ENCODE results near the gene ARHGAP35. TPM values are rescaled to one million over a fixed set of nuclear protein-coding genes. Genes with fewer than 3 reads are reported as not detected.

ARHGAP35 gene
- total RNA-seq, 1 donor from 2014 or later = 57.9 TPM

GRCh38 chr19:46841458-46842083 is 19.2 kb upstream of the ARHGAP35 start:
- H3K27me3 Mint-ChIP-seq (ENCODE audit: low read depth, unreplicated experiment) = no peaks in the 10 kb centered on the region
- Histone ChIP-seq H3K4me1 (ENCODE audit: insufficient read depth, low read length) (peaks cover 8% of the 10 kb centered on the region), H3K9me3 (ENCODE audit: insufficient read depth, low read depth, low read length) (no peaks in the 10 kb centered on the region), H3K27ac (ENCODE audit: low read depth, low read length) (no peak overlapping the region), H3K4me3 (ENCODE audit: insufficient read depth, low read depth, low read length) (no peak overlapping the region), H3K4me2 (ENCODE audit: low read length) (peak overlapping the region; percentile 8), H3K79me2 (ENCODE audit: insufficient read depth, low read length) (peaks cover 35% of the 10 kb centered on the region), H3K36me3 (ENCODE audit: insufficient read depth, low read length) (peaks cover 29% of the 10 kb centered on the region), H4K20me1 (ENCODE audit: insufficient read depth, low read length) (peaks cover 65% of the 10 kb centered on the region), H3K27me3 (ENCODE audit: insufficient read depth, low read length) (no peaks in the 10 kb centered on the region), H3K9ac (ENCODE audit: low read length) (no peak overlapping the region), H2AFZ (ENCODE audit: low read depth, low read length) (no peak overlapping the region)
- H3K4me3 Mint-ChIP-seq (ENCODE audit: unreplicated experiment) = peak overlapping the region; percentile 69
- no peak overlapping the region for H3K27ac Mint-ChIP-seq (ENCODE audit: unreplicated experiment)
- H3K36me3 Mint-ChIP-seq (ENCODE audit: low read depth, unreplicated experiment) = peaks cover 28% of the 10 kb centered on the region
- H3K4me1 Mint-ChIP-seq (ENCODE audit: low read depth, unreplicated experiment) = peaks cover 12% of the 10 kb centered on the region
- TF ChIP-seq, protein P1, sequence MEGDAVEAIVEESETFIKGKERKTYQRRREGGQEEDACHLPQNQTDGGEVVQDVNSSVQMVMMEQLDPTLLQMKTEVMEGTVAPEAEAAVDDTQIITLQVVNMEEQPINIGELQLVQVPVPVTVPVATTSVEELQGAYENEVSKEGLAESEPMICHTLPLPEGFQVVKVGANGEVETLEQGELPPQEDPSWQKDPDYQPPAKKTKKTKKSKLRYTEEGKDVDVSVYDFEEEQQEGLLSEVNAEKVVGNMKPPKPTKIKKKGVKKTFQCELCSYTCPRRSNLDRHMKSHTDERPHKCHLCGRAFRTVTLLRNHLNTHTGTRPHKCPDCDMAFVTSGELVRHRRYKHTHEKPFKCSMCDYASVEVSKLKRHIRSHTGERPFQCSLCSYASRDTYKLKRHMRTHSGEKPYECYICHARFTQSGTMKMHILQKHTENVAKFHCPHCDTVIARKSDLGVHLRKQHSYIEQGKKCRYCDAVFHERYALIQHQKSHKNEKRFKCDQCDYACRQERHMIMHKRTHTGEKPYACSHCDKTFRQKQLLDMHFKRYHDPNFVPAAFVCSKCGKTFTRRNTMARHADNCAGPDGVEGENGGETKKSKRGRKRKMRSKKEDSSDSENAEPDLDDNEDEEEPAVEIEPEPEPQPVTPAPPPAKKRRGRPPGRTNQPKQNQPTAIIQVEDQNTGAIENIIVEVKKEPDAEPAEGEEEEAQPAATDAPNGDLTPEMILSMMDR (IDR thresholded peaks at IDR 0.05; ENCODE audit: insufficient read depth, low read depth, low read length) = no peak
- TF ChIP-seq EZH2 (IDR thresholded peaks at IDR 0.05; ENCODE audit: insufficient read depth, low read length) = no peak
- no peak for DNase-seq (ENCODE audit: low read depth)
- no peaks in the 10 kb centered on the region for H3K9me3 Mint-ChIP-seq (ENCODE audit: unreplicated experiment)
- FAIRE-seq = no peak

DNA sequence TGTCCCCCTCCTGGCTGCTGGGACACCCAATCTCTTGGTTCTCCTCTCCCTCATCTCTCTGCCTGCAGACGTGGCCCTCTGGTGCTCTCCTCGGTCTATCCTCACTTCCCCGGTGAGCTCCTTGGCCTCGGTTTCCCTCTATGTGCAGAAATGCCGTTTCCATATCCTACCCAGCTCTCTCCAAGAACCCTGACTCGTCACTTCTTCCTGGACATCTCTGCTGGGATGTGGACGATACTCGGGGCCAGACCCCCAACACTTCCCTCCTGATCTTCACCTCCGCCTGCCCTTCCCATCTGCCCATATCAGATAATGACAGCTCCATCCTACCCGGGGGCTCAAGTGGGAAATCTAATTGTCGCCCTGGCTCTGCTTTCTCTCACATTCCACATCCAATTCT is 18.0 kb upstream of the ARHGAP35 start:
- Histone ChIP-seq H3K4me1 (ENCODE audit: insufficient read depth, low read length) (peaks cover 8% of the 10 kb centered on the region), H2AFZ (ENCODE audit: low read depth, low read length) (no peak overlapping the region), H3K4me3 (ENCODE audit: insufficient read depth, low read depth, low read length) (no peak overlapping the region), H4K20me1 (ENCODE audit: insufficient read depth, low read length) (peaks cover 69% of the 10 kb centered on the region), H3K9ac (ENCODE audit: low read length) (no peak overlapping the region), H3K27me3 (ENCODE audit: insufficient read depth, low read length) (no peaks in the 10 kb centered on the region), H3K9me3 (ENCODE audit: insufficient read depth, low read depth, low read length) (no peaks in the 10 kb centered on the region), H3K27ac (ENCODE audit: low read depth, low read length) (no peak overlapping the region), H3K4me2 (ENCODE audit: low read length) (no peak overlapping the region), H3K79me2 (ENCODE audit: insufficient read depth, low read length) (peaks cover 48% of the 10 kb centered on the region), H3K36me3 (ENCODE audit: insufficient read depth, low read length) (peaks cover 26% of the 10 kb centered on the region)
- Mint-ChIP-seq H3K27ac (ENCODE audit: unreplicated experiment) (peak overlapping the region; percentile 55), H3K36me3 (ENCODE audit: low read depth, unreplicated experiment) (peaks cover 28% of the 10 kb centered on the region), H3K4me3 (ENCODE audit: unreplicated experiment) (no peak overlapping the region), H3K9me3 (ENCODE audit: unreplicated experiment) (no peaks in the 10 kb centered on the region), H3K4me1 (ENCODE audit: low read depth, unreplicated experiment) (peaks cover 17% of the 10 kb centered on the region), H3K27me3 (ENCODE audit: low read depth, unreplicated experiment) (no peaks in the 10 kb centered on the region)
- TF ChIP-seq, protein P1 (IDR thresholded peaks at IDR 0.05; ENCODE audit: insufficient read depth, low read depth, low read length) = no peak
- no peak for TF ChIP-seq EZH2 (IDR thresholded peaks at IDR 0.05; ENCODE audit: insufficient read depth, low read length)
- FAIRE-seq (no peak), DNase-seq (ENCODE audit: low read depth) (no peak)

DNA sequence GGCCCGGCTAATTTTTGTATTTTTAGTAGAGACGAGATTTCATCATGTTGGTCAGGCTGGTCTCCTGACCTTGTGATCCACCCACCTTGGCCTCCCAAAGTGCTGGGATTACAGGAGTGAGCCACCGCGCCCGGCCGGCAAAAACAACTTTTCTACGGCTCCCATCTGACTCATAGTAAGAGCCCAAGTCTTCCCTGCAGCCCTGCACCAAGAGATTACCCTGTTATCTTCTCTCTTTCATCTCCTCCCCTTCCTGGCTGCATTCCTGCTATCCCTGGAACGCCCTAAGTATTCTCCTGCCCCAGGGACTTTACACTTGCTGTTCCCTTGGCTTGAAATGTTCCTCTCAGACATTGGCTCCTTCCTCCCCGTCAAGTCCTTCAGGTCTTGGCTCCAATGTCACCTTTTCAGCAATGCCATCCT is 16.7 kb upstream of the ARHGAP35 start:
- Histone ChIP-seq H3K9me3 (ENCODE audit: insufficient read depth, low read depth, low read length) (no peaks in the 10 kb centered on the region), H3K27me3 (ENCODE audit: insufficient read depth, low read length) (no peaks in the 10 kb centered on the region), H3K79me2 (ENCODE audit: insufficient read depth, low read length) (peaks cover 60% of the 10 kb centered on the region), H4K20me1 (ENCODE audit: insufficient read depth, low read length) (peaks cover 77% of the 10 kb centered on the region), H3K36me3 (ENCODE audit: insufficient read depth, low read length) (peaks cover 24% of the 10 kb centered on the region), H3K27ac (ENCODE audit: low read depth, low read length) (no peak overlapping the region), H3K9ac (ENCODE audit: low read length) (no peak overlapping the region), H2AFZ (ENCODE audit: low read depth, low read length) (no peak overlapping the region), H3K4me2 (ENCODE audit: low read length) (no peak overlapping the region), H3K4me1 (ENCODE audit: insufficient read depth, low read length) (peaks cover 13% of the 10 kb centered on the region), H3K4me3 (ENCODE audit: insufficient read depth, low read depth, low read length) (no peak overlapping the region)
- Mint-ChIP-seq H3K27ac (ENCODE audit: unreplicated experiment) (no peak overlapping the region), H3K36me3 (ENCODE audit: low read depth, unreplicated experiment) (peaks cover 23% of the 10 kb centered on the region), H3K4me3 (ENCODE audit: unreplicated experiment) (peak overlapping the region; percentile 20), H3K4me1 (ENCODE audit: low read depth, unreplicated experiment) (peaks cover 19% of the 10 kb centered on the region), H3K9me3 (ENCODE audit: unreplicated experiment) (no peaks in the 10 kb centered on the region), H3K27me3 (ENCODE audit: low read depth, unreplicated experiment) (no peaks in the 10 kb centered on the region)
- FAIRE-seq (no peak), DNase-seq (ENCODE audit: low read depth) (no peak)
- TF ChIP-seq EZH2 (IDR thresholded peaks at IDR 0.05; ENCODE audit: insufficient read depth, low read length) = no peak
- TF ChIP-seq, protein P1 (IDR thresholded peaks at IDR 0.05; ENCODE audit: insufficient read depth, low read depth, low read length) = no peak

All from astrocyte (in vitro differentiated cells and primary cell).